CD8-positive, alpha-beta memory T cell (primary cell): ENCODE results near the gene CCR4. TPM values are rescaled to one million over a fixed set of nuclear protein-coding genes. Genes with fewer than 3 reads are reported as not detected.
"Not testable (repeated sequence)": the region's sequence is repeated elsewhere in the genome, so short reads cannot be mapped to it uniquely, and the experiment has no call there.

Experiments
- CTCF ChIA-PET: fragments of 350-600 bp; sonication (Branson Sonifier 250); formaldehyde crosslinking; loops from one replicate; lab custom pipeline; 2021; ENCODE audit warnings: antibody characterized with exemption; lab: Charles Lee
- POLR2A ChIA-PET: fragments of 350-600 bp; sonication (Branson Sonifier 250); formaldehyde crosslinking; loops from one replicate; lab custom pipeline; 2021; ENCODE audit warnings: antibody characterized with exemption; lab: Charles Lee
- DNase-seq, 5 donors: peaks; one replicate each; pipeline versions ENCODE4 v3.0.0 to v3.0.0-alpha.2; 2020 to 2022; ENCODE audit warnings: mixed read lengths in 1 of 5
- H3K27ac ChIP-seq: one replicate; pipeline ENCODE4 v1.7.0; 2013; ENCODE audit warnings: low read depth, mild to moderate bottlenecking, low read length, moderate library complexity
- H3K27me3 ChIP-seq: 2 replicates; pipeline ENCODE4 v1.7.0; 2013; ENCODE audit warnings: low read length, mild to moderate bottlenecking; ENCODE audit not compliant: insufficient read depth, poor library complexity, severe bottlenecking
- H3K36me3 ChIP-seq: 2 replicates; pipeline ENCODE4 v1.7.0; 2013; ENCODE audit warnings: mild to moderate bottlenecking, low read length, moderate library complexity; ENCODE audit not compliant: insufficient read depth
- H3K4me1 ChIP-seq: 2 replicates; pipeline ENCODE4 v1.7.0; 2013; ENCODE audit warnings: mild to moderate bottlenecking, low read length, moderate library complexity; ENCODE audit not compliant: insufficient read depth
- H3K4me3 ChIP-seq: 2 replicates; pipeline ENCODE4 v1.7.0; 2013; ENCODE audit warnings: mild to moderate bottlenecking, low read length
- H3K9me3 ChIP-seq: 2 replicates; pipeline ENCODE4 v1.7.0; 2013; ENCODE audit warnings: mild to moderate bottlenecking, low read length
- H3K27ac Mint-ChIP-seq, 8 donors: one replicate each; pipeline ENCODE4 v1.8.0; 2020 to 2021; ENCODE audit warnings: mixed read lengths in 8 of 8, mild to moderate bottlenecking in 6 of 8, inconsistent platforms in 3 of 8, moderate library complexity in 3 of 8
- H3K27me3 Mint-ChIP-seq, 2 donors: one replicate each; pipeline ENCODE4 v1.8.0; 2020 to 2021; ENCODE audit warnings: mixed read lengths in 2 of 2, mild to moderate bottlenecking in 1 of 2, moderate library complexity in 1 of 2
- H3K36me3 Mint-ChIP-seq, 3 donors: one replicate each; pipeline ENCODE4 v1.8.0; 2020 to 2021; ENCODE audit warnings: mixed read lengths in 3 of 3, inconsistent platforms in 1 of 3, mild to moderate bottlenecking in 1 of 3
- H3K4me1 Mint-ChIP-seq, 3 donors: one replicate each; pipeline ENCODE4 v1.8.0; 2020 to 2021; ENCODE audit warnings: mixed read lengths in 3 of 3, inconsistent platforms in 1 of 3, mild to moderate bottlenecking in 1 of 3
- H3K4me3 Mint-ChIP-seq, 7 donors: one replicate each; pipeline ENCODE4 v1.8.0; 2020 to 2021; ENCODE audit warnings: mixed read lengths in 7 of 7, mild to moderate bottlenecking in 6 of 7, moderate library complexity in 4 of 7, inconsistent platforms in 2 of 7
- H3K9me3 Mint-ChIP-seq, 5 donors: one replicate each; pipeline ENCODE4 v1.8.0; 2020 to 2022; ENCODE audit warnings: mixed read lengths in 5 of 5, mild to moderate bottlenecking in 3 of 5, moderate library complexity in 2 of 5, inconsistent platforms in 1 of 5
- polyA plus RNA-seq: library from polyadenylated mRNA; unstranded; fragments of 300-500 nt; fragmentation: Illumina TruSeq; gene quantifications from one replicate; pipeline ENCODE4 v1.2.3, GENCODE V29; 2021
- total RNA-seq, 2 experiments: library from RNA; stranded (reverse); gene quantifications; one replicate each; pipeline ENCODE4 v1.2.3, GENCODE V29; 2021

The CCR4 gene
- total and polyA plus RNA-seq, 3 experiments from 2014 or later: 10.0 to 113 (median 113) TPM

GRCh38 chr3:32922078-32922477, 29.4 kb upstream of the CCR4 start:
- no peak overlapping the region for H3K4me3 ChIP-seq
- H3K27ac ChIP-seq: no peak overlapping the region
- CTCF ChIA-PET: no interaction called here
- POLR2A ChIA-PET: no interaction called here
- H3K9me3 Mint-ChIP-seq: peaks cover 0 to 4% (median 2%) of the 10 kb centered on the region in 5 donors
- peaks cover 4 to 5% of the 10 kb centered on the region in 2 donors for H3K27me3 Mint-ChIP-seq
- H3K36me3 ChIP-seq: no peaks in the 10 kb centered on the region
- no peaks in the 10 kb centered on the region for H3K36me3 Mint-ChIP-seq
- H3K27ac Mint-ChIP-seq: no peak overlapping the region
- H3K4me1 ChIP-seq: no peaks in the 10 kb centered on the region
- no peaks in the 10 kb centered on the region for H3K4me1 Mint-ChIP-seq
- no peaks in the 10 kb centered on the region for H3K9me3 ChIP-seq
- no peaks in the 10 kb centered on the region for H3K27me3 ChIP-seq
- DNase-seq: no peak
- no peak overlapping the region for H3K4me3 Mint-ChIP-seq

GRCh38 chr3:32930161-32930560, 21.3 kb upstream of the CCR4 start:
- POLR2A ChIA-PET: no interaction called here
- DNase-seq: no peak
- Histone ChIP-seq H3K27ac (no peak overlapping the region), H3K27me3 (no peaks in the 10 kb centered on the region), H3K4me3 (no peak overlapping the region), H3K4me1 (no peaks in the 10 kb centered on the region), H3K9me3 (no peaks in the 10 kb centered on the region), H3K36me3 (no peaks in the 10 kb centered on the region)
- Mint-ChIP-seq H3K27ac (no peak overlapping the region), H3K36me3 (peaks cover 0 to 13% (median 0%) of the 10 kb centered on the region in 3 donors), H3K4me1 (no peaks in the 10 kb centered on the region), H3K27me3 (peaks cover 9 to 26% of the 10 kb centered on the region in 2 donors), H3K9me3 (peaks cover 0 to 7% (median 0%) of the 10 kb centered on the region in 5 donors), H3K4me3 (no peak overlapping the region)
- CTCF ChIA-PET: no interaction called here

DNA sequence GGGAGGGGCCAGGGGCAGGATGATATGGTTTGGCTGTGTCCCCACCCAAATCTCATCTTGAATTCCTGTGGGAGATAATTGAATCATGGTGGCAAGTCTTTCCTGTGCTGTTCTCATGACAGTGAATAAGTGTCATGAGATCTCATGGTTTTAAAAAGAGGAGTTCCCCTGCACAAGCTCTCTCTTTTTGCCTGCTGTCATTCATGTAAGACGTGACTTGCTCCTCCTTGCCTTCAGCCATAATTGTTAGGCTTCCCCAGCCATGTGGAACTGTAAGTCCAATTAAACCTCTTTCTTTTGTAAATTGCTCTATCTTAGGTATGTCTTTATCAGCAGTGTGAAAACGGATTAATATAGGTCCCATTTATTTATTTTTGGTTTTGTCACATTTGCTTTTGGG, 20.2 kb upstream of the CCR4 start:
- Mint-ChIP-seq H3K36me3 (peaks cover 0 to 13% (median 0%) of the 10 kb centered on the region in 3 donors), H3K27me3 (peaks cover 7 to 26% of the 10 kb centered on the region in 2 donors)
- H3K4me3 ChIP-seq, H3K27ac ChIP-seq, H3K4me1 ChIP-seq, H3K36me3 ChIP-seq, POLR2A ChIA-PET, H3K4me3 Mint-ChIP-seq, DNase-seq, H3K9me3 Mint-ChIP-seq, CTCF ChIA-PET, H3K9me3 ChIP-seq, H3K4me1 Mint-ChIP-seq, H3K27ac Mint-ChIP-seq, H3K27me3 ChIP-seq: not testable (repeated sequence)

DNA sequence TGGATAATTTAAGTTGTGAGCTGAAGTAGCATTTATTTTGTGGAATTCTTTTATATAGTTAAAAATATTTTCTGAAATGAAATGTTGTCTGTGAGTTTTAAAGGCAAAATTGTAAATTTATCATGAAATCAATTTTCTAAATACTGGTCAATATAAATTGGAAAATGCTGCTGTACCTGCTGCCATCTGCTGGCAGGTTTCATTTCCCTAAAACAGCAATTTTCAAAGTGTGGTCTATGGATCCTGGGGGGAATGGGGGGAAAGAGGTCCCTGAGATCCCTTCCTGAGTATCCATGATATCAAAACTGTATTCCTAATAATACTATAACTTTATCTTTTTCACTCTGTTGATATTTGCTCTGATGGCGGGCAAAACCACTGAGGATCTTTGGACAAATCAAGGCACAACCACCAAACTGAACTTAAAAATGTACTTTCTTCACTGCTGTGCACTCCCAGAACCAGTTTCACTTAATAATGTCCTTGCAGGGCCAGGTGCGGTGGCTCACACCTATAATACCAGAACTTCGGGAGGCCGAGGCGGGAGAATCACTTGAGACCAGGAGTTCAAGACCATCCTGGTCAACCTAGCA, 17.2 kb upstream of the CCR4 start:
- H3K4me3 ChIP-seq: no peak overlapping the region
- H3K36me3 ChIP-seq: no peaks in the 10 kb centered on the region
- no peaks in the 10 kb centered on the region for H3K4me1 ChIP-seq
- no peak for DNase-seq
- no peaks in the 10 kb centered on the region for H3K4me1 Mint-ChIP-seq
- H3K27me3 ChIP-seq: no peaks in the 10 kb centered on the region
- H3K27ac ChIP-seq: no peak overlapping the region
- H3K27ac Mint-ChIP-seq: peak overlapping the region in 2 of 8 donors; percentile 38 to 51
- H3K27me3 Mint-ChIP-seq: peaks cover 4 to 21% of the 10 kb centered on the region in 2 donors
- peaks cover 0 to 13% (median 0%) of the 10 kb centered on the region in 3 donors for H3K36me3 Mint-ChIP-seq
- POLR2A ChIA-PET: no interaction called here
- CTCF ChIA-PET: interaction anchor here (0.9 kb wide), 1 partner anchor 422 kb away, joined by 5 read pairs; no protein-coding TSS in a partner anchor
- peaks cover 0 to 6% (median 0%) of the 10 kb centered on the region in 5 donors for H3K9me3 Mint-ChIP-seq
- H3K4me3 Mint-ChIP-seq: no peak overlapping the region
- no peaks in the 10 kb centered on the region for H3K9me3 ChIP-seq

- H3K36me3 ChIP-seq: no peaks in the 10 kb centered on the region
- H3K4me3 Mint-ChIP-seq: no peak overlapping the region
- ChIA-PET CTCF (no interaction called here), POLR2A (no interaction called here)
- DNase-seq: no peak
- H3K9me3 ChIP-seq: no peaks in the 10 kb centered on the region
- no peaks in the 10 kb centered on the region for H3K4me1 Mint-ChIP-seq
- no peak overlapping the region for H3K27ac Mint-ChIP-seq
- no peaks in the 10 kb centered on the region for H3K36me3 Mint-ChIP-seq
- no peaks in the 10 kb centered on the region for H3K4me1 ChIP-seq
- H3K27me3 Mint-ChIP-seq: peaks cover 0 to 3% of the 10 kb centered on the region in 2 donors
- H3K27me3 ChIP-seq: no peaks in the 10 kb centered on the region
- no peak overlapping the region for H3K4me3 ChIP-seq
- H3K27ac ChIP-seq: no peak overlapping the region
- H3K9me3 Mint-ChIP-seq: no peaks in the 10 kb centered on the region
Measured at GRCh38 chr3:32937331-32937730, 14.1 kb upstream of the CCR4 start.

- CTCF ChIA-PET, H3K36me3 Mint-ChIP-seq, H3K4me3 Mint-ChIP-seq, H3K27me3 Mint-ChIP-seq, H3K27me3 ChIP-seq, H3K4me3 ChIP-seq, DNase-seq, H3K36me3 ChIP-seq, H3K9me3 ChIP-seq, H3K4me1 Mint-ChIP-seq, H3K27ac Mint-ChIP-seq, H3K27ac ChIP-seq, H3K9me3 Mint-ChIP-seq, H3K4me1 ChIP-seq, POLR2A ChIA-PET: not testable (repeated sequence)
Measured at GRCh38 chr3:32939531-32940284, 11.7 kb upstream of the CCR4 start.

GRCh38 chr3:32940726-32941125, 10.7 kb upstream of the CCR4 start:
- Histone ChIP-seq H3K27ac (no peak overlapping the region), H3K4me3 (no peak overlapping the region), H3K27me3 (no peaks in the 10 kb centered on the region), H3K4me1 (no peaks in the 10 kb centered on the region), H3K9me3 (no peaks in the 10 kb centered on the region), H3K36me3 (no peaks in the 10 kb centered on the region)
- H3K4me1 Mint-ChIP-seq: no peaks in the 10 kb centered on the region
- no peaks in the 10 kb centered on the region for H3K36me3 Mint-ChIP-seq
- POLR2A ChIA-PET: no interaction called here
- peak overlapping the region in 1 of 8 donors; percentile 26 for H3K27ac Mint-ChIP-seq
- CTCF ChIA-PET: no interaction called here
- no peaks in the 10 kb centered on the region for H3K27me3 Mint-ChIP-seq
- no peaks in the 10 kb centered on the region for H3K9me3 Mint-ChIP-seq
- no peak overlapping the region for H3K4me3 Mint-ChIP-seq
- no peak for DNase-seq

DNA sequence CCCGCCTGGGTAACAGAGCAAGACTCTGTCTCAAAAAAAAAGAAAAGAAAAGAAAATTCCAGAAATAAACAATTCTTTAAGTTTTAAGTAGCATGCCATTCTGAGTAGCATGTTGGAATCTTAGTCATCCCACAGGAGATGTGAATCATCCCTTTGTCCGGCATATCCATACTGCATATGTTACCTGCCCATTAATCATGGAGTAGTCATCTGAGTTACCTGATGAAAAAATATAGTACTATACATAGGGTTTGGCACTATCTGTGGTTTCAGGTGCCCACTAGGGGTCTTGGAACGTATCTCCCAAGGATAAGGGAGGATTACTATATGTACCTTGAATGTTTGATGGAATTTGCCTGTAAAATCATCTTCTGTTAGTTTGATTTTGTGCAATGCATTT, 6.3 kb upstream of the CCR4 start:
- Histone ChIP-seq H3K27ac (no peak overlapping the region), H3K9me3 (no peaks in the 10 kb centered on the region), H3K4me1 (peaks cover 7% of the 10 kb centered on the region), H3K36me3 (no peaks in the 10 kb centered on the region), H3K4me3 (no peak overlapping the region), H3K27me3 (no peaks in the 10 kb centered on the region)
- Mint-ChIP-seq H3K27ac (no peak overlapping the region), H3K36me3 (no peaks in the 10 kb centered on the region), H3K27me3 (no peaks in the 10 kb centered on the region), H3K9me3 (no peaks in the 10 kb centered on the region), H3K4me3 (no peak overlapping the region), H3K4me1 (peaks cover 9 to 24% (median 22%) of the 10 kb centered on the region in 3 donors)
- ChIA-PET POLR2A (no interaction called here), CTCF (no interaction called here)
- no peak for DNase-seq
